HG02610 (cell line): ENCODE results near the gene ABTB2.
"Not testable (repeated sequence)": the region's sequence is repeated elsewhere in the genome, so short reads cannot be mapped to it uniquely, and the experiment has no call there.

Experiments
- ATAC-seq: cut with Tn5 transposase; IDR thresholded peaks from one replicate; pipeline ENCODE4 v1.9.1; 2021; ENCODE audit warnings: mild to moderate bottlenecking, moderate library complexity; ENCODE audit not compliant: unreplicated experiment

The ABTB2 gene

DNA sequence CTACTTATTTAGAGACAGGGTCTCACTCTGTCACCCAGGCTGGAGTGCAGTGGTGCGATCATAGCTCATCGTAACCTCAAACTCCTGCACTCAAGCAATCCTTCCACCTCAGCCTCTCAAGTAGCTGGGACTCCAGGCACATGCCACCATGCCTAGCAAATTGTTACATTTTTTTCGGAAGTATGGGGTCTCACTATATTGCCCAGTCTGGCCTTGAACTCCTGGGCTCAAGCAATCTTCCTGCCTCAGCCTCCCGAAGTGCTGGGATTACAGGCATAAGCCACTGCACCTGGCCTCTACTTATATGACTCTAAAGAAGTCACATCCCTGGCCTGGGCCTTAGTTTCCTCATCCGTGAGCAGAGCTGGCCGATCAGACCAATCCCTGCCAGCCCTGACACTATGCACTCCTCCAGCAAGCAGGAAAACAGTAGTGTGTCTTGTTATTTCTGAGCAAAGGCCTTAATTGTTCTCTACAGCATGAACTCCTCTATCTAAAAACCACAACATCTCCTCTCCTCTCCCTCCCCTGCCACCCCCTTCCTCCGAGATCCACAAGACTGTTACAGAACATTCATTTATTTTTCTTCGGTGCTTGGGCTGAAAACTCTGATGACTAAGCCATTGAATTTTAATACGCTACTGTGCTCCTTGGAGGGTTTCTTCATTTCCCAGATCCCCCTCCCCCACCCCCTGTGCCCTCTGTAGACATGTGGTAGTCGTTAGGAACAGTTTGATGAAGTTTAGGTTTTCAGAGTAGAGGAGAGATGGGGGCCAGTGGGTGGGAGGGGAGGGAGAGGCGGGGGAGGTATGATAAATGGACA, 91.5 kb downstream of the ABTB2 start:
- ATAC-seq: no peak

DNA sequence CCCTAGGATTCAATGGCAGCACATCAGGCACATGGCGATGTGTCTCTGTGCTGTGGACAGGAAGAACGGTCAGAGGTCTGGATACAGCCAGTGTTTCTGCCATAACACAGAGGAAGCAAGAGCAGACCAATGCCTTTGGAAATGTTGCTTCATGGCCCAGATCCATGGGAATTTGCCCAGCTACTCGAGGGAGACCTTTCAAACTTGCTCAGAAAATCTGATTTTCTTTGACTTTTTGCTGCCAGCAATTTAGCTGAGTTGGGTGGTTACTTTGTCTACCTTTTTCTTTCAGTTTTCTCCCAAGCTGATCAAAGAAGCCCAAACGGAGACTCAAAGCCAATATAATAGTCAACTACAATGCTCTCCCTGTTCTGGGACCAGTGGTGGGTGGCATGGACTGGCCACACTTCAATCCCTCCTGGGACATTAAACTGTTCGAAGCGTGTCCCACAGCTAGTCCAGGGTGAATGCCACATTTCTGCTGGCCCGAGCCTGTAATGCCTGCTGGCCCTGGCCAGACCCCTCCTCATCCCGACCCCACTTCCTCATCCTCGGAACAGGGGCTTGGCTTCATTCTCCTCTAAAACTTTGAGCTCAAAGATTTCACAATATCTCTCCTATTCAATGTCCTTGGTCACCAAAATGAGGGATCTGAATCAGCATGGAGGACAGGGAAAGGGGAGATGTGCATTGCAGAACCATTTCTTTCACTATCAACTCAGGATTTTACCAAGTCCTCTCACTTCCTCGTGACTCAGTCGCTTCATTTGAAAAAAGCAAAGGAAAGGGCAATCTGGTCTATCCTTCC, 93.3 kb downstream of the ABTB2 start:
- ATAC-seq: no peak

DNA sequence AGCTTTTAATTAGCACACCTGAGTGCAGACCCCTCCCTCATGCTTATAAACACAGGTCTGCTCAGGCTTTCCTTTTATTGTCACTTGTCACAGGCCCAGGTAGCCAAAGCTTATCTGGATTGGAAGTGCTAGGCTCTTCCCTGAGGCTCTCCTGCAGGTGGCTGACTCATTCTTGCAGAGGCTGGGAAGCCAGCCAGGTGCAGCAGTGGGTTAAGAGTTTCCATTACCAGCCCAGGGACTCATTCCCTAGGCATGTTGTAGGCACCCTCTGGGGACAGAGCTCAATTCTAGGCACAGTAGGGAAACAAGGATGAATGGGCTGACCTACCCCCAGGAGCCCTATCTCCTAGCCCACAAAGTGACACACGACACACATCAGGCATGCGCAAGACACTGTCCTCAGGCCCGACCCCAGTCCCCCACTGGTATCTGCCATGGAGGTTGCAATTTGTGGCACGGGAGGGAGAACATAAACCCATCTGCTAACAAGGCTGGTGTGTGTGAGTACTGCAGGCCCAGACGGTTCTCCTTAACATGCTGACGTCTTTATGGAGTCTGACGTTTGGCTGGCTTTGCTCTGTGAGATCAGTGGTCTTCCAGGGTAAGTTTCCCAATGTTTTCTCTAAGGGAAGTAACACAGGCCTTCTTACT, 94.2 kb downstream of the ABTB2 start:
- ATAC-seq: no peak

DNA sequence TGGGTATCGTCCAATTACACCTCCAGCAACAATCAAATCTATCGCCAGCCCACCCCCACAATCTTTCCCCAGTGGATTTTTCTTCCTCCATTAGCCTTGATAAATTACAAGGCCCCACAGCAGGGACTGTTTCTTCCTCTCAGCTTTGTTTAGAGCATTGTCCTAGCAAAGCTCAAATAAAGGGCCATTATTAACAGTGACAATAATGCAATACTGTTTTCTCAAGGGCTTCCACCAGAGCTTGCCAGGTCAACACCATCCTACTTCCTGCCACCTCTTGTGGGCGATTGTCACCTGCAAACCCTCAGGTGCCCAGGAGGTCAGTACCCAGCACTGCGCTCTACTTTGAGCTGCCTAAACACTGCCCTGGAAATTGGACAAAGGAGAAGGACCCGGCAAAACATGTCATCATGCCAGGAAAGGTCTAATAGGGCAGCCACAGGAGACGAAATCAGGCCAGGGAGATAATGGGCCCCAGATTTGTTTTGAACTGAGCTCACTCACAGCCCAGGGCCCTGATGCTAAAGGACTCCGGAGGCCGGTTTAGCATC, 95.2 kb downstream of the ABTB2 start:
- ATAC-seq: no peak

DNA sequence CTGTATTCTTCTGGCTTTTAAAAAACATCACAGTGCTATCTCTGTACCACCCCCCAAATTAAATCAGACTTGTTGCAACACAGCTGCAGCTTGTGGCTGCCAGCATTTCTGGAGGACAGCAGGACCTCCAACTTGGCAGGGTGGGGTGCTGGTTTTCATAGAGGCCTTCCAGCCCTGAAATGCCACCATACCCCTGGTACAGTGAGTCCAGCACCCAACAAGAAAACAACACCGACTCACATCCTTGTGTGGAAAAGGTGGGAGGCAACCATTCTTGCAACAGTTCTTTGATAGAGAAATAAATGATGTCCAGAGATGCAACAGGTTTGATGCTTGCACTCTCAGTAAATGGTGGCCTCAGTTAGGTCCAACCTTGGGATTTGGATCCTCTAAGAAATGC, 96.0 kb downstream of the ABTB2 start:
- ATAC-seq: no peak

DNA sequence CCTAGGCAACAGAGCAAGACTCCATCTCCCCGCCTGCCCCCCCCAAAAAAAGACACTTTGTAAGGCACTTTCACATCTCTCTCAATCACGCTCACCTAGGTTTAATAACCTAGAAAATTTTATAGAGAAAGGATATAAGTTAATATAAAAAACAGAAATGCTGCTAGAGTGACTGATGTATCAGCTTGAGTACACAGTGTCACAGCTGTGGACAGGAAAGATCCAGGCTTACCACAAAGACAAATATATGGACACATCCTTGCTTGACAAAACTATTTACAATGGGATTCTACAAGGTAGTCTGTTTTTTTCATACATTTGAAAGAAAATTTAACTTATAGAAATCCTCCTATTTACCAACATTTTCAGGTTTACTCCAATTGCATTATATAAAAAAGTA, 96.7 kb downstream of the ABTB2 start:
- ATAC-seq: no peak

DNA sequence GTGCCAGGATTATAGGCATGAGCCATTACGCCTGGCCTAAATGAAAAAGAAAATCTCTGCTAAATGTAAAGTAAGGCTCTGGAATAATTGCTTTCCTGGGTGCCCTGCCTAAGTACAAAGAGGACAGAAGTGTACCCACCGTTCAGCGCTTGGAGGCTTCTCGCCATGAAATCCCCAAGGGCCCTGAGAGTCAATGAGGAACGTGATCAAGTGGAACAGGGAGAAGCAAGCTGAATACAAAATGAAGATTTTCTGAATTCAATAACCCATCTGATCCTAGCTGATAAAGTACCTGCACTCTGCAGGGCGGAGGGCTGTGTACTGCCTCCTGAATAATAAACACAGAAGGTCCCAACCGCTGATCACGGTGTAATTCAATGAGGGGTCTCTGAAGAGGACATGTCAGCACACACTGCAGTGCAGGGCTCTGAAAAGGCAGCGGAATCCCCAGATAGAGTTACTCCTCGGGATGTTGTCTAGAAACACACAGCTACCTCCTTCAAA, 97.7 kb downstream of the ABTB2 start:
- ATAC-seq: no peak

DNA sequence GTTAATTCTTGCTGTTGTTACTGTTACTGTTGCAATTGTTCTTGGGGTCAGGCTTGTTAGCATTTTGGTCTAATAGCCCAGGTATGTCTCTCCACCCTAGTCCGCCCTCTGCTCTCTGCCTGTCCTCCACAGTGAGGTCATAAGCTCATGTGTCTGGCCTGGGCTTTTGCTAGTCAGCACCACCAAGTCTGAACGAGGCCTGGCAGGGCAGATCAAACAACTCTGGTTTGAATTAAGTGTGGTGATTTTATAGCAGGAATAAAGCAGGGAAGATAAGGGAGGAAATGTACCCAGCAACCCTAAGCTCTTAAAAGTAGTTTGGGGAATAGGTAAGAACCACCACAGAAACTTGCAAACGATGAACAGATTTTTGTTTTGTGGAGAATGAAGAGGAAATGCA, 98.7 kb downstream of the ABTB2 start:
- ATAC-seq: no peak

DNA sequence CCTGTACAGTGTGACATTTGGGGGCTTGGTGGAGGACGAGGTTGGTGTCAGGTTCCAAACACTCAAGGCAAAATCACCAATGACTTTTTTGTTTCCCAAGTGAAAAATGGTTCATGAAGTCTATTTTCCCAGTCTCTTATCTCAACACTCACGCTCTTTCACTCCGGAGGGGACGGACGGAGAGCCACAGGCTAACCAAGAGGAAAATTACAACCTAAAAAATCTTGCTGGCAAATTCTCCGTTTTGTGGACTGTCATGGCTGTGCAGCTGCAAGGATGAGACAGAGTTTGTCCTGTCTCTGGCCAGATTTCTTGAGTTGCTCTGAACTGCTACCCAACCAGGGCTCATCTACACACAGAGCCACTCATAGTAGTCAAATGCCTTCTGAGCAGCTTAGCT, 101.2 kb downstream of the ABTB2 start:
- no peak for ATAC-seq

DNA sequence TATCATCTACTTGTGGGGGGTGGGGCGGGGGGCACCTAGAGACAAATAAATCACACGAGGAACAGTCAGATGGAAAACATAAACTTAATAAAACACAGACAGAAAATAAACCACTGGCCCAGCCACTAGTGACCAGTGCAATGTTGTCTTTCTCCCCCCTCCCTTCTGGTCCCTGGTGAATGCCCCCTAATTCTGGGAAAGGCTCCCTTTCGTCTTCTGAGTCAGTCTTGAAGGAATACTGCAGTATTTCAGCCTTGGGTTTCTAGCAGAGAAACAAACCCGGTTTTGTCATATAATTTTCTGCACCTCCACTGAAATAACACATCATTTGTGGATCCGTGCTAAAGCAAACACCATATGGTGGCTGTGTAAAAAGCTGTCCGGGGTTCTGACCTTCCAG, 101.7 kb downstream of the ABTB2 start:
- no peak for ATAC-seq

DNA sequence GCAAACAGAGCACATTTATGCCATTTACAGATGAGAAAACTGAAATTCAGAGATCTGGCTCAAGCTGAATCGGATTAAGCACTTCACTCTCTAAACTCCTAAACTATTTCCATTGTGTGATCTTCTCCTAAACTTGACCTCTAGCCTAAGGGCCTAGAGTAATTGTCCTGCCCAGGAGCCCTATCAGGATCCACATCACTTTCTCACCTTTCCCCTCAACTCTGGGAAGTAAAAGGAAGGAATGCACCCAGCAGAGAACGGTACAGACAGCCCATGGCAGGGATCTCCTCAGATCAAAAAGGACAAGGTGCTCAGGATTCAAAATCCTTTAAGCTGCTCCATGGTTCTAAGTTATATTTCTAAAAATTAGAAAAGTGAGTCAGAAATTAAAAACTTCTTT, 102.7 kb downstream of the ABTB2 start:
- ATAC-seq: no peak

DNA sequence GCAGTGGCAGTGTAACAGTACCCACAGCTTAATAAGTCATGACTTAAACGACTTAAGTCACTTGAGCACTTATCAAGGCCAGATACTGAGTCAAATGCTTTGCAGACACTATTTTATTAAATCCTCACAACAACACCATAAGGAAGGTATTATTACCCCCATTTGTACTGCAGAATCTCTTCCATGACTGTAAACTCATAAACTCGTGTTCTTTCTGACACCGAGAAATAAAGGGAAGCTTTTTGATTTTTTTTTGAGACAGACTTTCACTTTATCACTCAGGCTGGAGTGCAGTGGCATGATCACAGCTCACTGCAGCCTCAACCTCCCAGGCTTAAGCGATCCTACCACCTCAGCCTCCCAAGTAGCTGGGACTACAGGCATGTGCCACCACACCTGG, 103.8 kb downstream of the ABTB2 start:
- ATAC-seq: no peak

DNA sequence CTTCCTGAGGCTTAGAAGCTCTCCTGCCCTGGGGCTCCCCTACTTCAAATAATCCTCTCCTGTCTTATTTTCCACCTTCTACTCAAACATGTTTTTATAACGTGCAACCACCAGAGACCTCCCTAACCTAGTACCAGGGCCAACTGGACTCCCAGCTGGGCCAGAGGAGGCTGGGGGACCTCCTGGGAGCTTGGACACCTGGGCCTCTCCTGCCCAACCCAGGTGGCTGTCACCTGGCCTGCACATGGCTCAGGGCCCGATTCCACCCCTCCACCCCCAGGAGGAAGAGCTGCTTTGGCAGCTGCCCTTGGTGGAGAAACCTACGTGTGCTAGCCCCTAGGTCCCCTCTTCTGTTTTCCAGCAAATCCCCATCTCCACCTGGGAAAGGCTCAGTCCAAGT, 105.2 kb downstream of the ABTB2 start:
- no peak for ATAC-seq

DNA sequence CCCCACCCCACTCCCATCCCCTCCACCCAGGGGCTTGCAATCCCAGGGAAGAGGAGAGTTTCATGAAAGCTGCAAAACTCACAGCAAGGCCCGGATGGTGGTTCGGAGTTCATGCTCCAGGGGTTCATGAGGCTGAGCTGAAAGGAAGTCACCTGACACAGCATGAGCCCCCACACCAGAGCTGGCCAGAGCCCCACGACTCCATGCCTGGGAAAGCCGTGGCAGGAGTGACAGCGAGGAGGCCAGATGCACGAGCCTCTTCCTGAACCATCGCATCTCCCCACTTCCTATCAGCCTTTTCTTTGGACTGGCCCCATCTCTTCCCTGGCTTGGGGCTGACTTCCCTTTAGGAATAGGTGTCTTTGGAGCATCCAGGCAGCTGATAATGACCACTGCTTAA, 105.8 kb downstream of the ABTB2 start:
- no peak for ATAC-seq

DNA sequence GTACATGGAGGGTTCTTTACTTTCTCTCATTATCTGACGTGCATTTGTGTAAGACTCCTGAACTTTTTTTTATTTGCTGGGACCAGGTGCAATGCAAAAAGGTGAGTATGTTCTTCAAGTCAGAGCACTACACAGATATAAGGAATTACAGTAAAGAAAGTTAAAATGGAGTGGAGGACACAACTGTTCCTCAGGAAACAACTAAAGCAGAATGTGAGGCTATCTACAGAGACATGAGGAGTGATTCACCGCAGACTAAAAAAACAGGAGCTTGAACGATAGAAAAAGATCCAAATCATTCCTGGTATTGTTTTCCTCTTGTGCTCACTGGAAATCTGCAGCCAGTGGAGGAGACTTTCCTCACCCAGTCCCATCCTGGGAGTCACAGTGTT, 106.2 kb downstream of the ABTB2 start:
- ATAC-seq: no peak

DNA sequence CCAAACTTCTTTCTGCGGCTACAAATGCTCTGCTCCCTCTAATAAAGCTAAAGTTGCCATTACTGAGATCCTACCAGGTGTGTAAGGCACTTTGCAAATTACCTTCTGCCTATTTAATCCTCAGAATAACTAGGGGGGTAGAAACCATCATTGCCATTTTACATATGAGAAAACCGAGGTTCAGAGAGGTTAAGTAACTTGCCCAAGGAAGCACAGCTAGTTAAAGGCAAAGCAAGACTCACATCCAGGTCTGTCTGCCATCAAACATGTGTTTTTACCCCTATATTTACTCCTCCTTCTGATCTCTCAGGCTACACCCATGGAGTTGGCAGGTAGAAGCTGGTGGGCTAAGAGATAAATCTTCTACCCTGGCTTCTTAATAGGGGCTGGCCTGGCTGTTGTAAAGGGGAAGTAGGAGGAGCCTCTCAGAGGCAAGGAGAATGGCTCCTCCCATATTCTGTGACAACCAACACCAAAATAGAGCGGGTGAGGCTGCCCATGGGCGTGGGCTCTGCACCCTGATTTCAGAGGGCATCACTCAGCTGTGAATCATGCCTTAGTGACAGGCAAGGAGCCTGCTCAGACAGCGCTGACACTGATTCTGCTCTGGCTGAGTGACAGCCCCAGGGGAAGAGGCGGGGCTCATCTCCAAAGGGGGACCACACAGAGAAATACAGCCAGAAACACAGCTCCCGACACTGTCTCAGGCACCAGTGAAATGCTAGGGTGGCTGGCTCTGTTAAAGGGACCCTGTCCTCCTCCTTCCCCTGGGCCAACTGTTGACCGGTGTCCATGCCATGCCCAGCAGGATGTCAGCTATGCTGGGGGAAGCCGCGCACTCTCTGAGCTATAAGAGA, 106.8 kb downstream of the ABTB2 start:
- peak; percentile 71 for ATAC-seq

DNA sequence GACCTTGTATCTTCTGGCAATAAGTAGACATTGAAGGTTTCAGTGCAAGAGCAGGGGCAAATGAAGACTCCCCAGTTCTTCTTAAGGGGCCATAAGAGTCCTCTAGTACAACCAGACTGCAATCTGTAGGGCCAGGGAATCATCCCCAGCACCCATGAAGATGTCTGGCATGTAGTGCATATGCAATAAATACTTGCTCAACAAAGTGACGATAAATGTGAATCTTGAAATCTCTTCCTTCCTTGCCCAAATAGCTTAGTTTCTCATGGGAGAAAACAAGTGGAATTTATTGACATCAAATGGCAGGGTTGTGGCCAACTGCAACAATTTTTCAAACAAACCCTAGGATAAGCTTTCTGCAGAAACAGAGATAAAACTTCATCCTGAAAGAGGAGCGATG, 107.6 kb downstream of the ABTB2 start:
- ATAC-seq: no peak

DNA sequence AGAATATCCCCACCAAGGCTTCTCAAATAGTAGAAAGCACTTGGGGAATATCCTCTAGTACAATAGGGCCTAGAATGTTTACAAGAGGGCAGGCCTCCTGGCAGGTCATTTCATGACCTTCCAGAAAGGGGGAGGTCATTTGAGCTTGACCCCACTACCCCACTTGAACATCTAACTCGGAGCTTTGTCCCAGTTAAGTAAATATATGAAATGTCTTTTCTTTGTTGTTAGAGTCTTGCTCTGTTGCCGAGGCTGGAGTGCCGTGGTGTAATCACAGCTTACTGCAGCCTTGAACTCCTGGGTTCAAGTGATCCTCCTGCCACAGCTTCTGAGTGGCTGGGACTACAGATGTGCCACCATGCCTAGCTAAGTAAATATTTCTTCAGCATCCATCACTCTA, 108.4 kb downstream of the ABTB2 start:
- no peak for ATAC-seq

DNA sequence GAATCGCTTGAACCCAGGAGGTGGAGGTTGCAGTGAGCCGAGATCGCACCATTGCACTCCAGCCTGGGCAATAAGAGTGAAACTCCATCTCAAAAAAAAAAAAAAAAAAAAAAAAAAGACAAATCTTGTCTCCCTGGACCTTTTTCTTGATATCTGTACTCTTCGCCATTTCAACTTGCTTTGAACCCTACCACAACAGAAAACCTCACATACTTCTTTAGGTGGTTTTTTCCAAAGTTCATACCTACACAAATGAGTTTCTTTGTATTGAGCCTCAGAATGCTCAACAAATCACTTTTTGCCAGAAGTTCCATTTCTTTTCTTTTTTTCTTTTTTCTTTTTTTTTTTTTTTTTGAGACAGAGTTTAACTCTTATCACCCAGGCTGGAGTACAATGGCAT, 111.3 kb downstream of the ABTB2 start:
- ATAC-seq: not testable (repeated sequence)

DNA sequence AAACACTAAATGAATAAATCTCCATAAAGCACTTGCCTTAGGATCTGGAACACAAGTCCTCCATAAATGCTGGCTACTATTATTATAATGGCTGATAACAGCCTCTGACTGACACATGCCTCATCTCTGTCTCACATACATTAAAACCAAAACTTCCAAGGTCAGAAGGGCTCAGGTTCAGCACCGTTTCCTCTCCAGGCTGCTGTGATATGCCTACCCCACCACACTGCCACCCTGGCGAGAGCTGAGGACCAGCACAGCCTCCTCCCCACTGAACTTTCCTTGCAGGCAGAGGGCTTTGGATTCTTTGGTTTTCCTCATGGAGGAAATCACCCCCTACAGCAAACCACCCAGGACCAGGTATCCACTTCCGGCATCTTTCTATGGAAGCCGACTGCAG, 112.8 kb downstream of the ABTB2 start:
- peak; percentile 16 for ATAC-seq
